ENCODE results near the gene ASPSCR1.

ASPSCR1 gene

DNA sequence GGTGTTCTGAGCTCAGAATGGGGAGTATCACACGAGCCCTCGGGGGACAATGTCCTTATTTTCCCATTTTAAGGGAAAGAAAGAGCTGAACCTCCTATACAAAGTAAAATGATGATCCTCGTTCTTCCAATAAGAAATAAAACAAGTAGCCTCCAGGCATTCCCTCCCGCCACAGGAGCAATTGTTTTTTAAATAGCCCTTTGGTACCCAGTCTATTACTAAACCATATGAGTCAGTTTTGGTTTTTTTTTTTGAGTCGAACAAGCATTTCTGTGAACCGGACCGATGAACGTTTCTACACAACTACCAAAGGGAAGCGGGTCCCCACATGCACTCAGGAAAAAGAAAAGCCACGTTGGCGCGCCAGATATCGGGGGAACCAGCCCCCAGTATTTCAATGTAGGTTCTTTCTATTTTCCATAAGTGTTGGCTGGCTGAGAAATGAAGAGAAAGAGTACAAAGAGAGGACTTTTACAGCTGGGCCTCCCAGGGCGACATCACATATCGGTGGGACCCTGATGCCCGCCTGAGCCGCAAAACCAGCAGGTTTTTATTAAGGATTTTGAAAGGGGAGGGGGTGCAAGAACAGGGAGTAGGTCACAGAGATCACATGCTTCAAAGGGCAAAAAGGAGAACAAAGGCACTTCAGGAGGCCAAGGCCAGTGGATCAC, 63.9 kb downstream of the ASPSCR1 start:
- DNase-seq (ENCODE audit: low spot score): no peak

GRCh38 chr17:82042649-82043048, 65.2 kb downstream of the ASPSCR1 start:
- DNase-seq (ENCODE audit: low spot score): no peak

GRCh38 chr17:82043507-82043906, 66.1 kb downstream of the ASPSCR1 start:
- no peak for DNase-seq (ENCODE audit: low spot score)

GRCh38 chr17:82045936-82046484, 68.6 kb downstream of the ASPSCR1 start:
- DNase-seq (ENCODE audit: low spot score): no peak

GRCh38 chr17:82046903-82047302, 69.5 kb downstream of the ASPSCR1 start:
- no peak for DNase-seq (ENCODE audit: low spot score)

- DNase-seq (ENCODE audit: low spot score): no peak
These were observed 70.0 kb downstream of the ASPSCR1 start for GRCh38 chr17:82047379-82047778.

GRCh38 chr17:82047914-82048570, 70.6 kb downstream of the ASPSCR1 start:
- no peak for DNase-seq (ENCODE audit: low spot score)

GRCh38 chr17:82048571-82048971, 71.1 kb downstream of the ASPSCR1 start:
- DNase-seq (ENCODE audit: low spot score): no peak

DNA sequence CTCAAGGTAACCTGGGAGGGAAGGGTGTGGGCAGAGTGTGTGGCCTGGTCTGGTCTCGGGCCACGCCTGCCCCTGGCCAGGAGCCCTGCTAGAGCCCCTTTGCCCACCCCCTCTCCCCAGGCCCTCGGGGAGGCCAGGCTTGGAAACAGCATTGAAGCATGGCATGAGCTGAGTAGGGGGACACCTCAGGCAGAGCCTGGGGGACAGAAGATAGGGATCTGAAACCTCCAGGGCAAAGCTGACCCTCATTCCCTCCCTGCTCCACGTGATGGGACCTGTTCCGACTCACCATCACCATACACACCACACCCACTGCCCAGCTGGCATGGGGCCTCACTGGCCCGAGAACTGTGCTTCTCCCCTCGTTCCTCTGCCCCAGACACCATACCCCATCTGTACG, 71.7 kb downstream of the ASPSCR1 start:
- no peak for DNase-seq (ENCODE audit: low spot score)

GRCh38 chr17:82049521-82049971, 72.1 kb downstream of the ASPSCR1 start:
- no peak for DNase-seq (ENCODE audit: low spot score)

DNA sequence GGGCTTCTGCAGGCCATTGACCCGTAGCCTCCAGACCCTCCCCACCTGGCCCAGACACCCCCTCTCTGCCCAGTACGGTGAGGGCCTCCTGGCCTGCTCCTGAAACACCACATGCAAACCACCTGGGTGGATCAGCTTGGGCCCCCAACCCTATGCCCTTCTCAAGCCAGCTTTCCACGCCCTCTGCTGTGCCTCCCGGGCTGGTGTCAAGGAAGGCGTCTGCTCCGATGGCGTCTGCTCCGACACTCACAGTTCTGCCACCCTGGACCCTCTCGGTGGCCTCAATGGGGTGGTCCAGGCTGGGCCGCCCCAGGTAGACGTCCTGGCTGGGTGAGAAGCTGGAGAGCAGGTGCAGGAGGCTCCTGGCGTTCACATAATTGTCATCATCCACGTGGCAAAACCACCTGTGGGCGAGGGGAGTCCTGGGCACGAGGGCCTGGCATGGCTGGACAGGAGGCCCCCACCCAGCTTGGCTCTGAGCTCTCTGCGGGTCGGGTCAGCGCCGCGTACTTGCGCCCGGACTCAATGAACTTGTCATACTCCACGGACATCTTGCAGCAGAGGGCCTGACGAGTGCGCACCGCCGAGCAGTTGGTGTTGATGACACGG, 72.8 kb downstream of the ASPSCR1 start:
- DNase-seq (ENCODE audit: low spot score): no peak

- DNase-seq (ENCODE audit: low spot score): no peak
These were observed 73.6 kb downstream of the ASPSCR1 start for GRCh38 chr17:82050761-82051641.

DNA sequence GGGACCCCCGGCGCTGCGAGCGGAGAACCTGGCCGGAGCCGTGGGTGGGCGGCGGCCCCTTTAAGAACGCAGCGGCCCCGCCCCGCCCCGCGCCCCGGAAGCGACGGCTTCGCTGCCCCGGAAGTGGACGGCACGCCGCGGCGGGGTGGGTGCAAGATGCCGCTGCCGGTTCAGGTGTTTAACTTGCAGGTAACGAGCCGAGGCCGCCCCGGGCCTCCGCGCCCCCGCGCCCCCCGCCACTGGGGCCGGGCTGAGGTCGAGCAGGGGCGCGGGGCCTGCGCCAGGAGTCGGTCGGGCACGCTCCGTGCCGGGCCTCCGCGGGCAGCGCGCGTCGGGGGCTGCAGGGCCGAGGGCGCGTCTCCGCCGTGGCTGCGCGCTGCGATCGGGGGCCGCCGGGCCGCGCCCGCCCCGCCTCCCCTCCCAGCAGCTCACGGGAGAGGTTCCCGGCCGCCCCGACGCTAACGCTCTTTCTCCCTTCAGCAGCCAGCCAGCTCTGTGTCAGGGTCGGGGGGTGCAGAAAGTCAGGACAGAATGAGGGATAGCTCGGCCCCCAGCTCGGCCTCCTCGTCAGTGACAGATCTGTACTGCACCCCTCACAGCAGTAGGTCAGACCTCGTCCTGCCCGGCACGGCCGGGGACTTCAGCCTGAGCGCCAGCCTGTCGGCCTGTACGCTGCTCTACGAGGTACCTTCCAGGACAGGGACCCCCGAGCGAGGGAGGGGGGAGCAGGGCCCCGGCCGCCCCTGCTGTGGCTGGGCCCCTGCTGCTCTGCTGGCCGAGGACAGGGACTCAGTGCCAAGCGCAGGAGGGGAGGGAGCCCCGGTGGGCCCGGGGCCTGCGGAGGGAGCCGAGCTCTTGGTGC, 74.6 kb downstream of the ASPSCR1 start, which contains the start of the genes GPS1 and RFNG:
GPS1 (plus strand) TSS at position 123 of the 862 bp plus-strand sequence; CDS start at position 157, 34 bp downstream.
RFNG (minus strand) TSS at position 36 of the 862 bp plus-strand sequence. CDS start 45 bp downstream, outside the sequence.
- DNase-seq (ENCODE audit: low spot score): peak; percentile 64

DNA sequence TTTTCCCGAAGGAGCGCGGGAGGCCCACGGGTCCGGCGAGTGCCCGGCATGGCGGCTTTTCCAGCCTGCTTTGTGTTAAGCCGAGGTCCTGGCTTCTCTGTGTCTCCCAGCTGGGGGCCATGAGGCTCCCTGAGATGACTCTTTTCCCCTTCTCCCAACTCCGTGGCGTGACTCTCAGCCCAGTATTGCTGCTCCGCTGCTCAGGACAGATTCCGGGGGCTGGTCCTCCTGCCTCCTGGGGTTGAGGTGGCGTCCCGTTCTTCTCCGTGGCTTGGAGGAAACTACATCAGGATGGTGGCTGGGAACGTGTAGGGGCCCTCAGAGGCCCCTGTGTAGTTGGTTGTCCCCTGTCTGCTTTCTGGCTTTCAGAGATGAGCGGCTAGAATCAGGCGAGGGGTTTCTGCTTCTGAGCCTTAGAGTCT, 75.2 kb downstream of the ASPSCR1 start:
- DNase-seq (ENCODE audit: low spot score): no peak

GRCh38 chr17:82053130-82053529, 75.7 kb downstream of the ASPSCR1 start:
- no peak for DNase-seq (ENCODE audit: low spot score)

DNA sequence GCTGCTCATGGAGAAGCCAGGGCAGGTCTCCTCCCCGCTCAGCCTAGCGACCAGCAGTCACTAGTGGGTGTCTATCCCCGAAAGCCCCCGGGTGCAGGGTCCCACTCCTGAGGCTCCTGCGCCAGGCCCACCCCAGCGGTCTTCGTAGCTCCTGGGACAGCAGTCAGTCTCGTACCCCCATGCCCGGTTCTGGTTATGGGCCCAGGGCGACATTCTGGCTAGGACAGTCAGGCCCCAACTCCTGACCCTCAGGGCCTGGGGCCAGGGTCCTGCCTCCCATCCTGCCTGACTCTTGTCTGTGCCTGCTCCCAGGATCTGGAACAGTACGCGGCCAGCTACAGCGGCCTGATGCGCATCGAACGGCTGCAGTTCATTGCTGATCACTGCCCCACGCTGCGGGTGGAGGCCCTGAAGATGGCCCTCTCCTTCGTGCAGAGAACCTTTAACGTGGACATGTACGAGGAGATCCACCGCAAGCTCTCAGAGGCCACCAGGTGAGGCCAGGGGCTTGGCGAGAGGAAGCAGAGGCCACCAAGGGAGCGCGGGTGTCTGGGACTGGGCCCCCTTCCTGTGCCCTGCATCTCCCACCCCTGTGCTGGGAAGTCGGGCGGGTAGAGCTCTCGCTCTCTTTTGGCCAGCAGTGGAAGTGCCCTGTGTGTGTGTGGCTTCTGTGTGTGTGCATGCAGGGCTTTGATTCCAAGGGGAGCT, 76.3 kb downstream of the ASPSCR1 start:
- no peak for DNase-seq (ENCODE audit: low spot score)

GRCh38 chr17:82054351-82055022, 77.1 kb downstream of the ASPSCR1 start:
- DNase-seq (ENCODE audit: low spot score): no peak

DNA sequence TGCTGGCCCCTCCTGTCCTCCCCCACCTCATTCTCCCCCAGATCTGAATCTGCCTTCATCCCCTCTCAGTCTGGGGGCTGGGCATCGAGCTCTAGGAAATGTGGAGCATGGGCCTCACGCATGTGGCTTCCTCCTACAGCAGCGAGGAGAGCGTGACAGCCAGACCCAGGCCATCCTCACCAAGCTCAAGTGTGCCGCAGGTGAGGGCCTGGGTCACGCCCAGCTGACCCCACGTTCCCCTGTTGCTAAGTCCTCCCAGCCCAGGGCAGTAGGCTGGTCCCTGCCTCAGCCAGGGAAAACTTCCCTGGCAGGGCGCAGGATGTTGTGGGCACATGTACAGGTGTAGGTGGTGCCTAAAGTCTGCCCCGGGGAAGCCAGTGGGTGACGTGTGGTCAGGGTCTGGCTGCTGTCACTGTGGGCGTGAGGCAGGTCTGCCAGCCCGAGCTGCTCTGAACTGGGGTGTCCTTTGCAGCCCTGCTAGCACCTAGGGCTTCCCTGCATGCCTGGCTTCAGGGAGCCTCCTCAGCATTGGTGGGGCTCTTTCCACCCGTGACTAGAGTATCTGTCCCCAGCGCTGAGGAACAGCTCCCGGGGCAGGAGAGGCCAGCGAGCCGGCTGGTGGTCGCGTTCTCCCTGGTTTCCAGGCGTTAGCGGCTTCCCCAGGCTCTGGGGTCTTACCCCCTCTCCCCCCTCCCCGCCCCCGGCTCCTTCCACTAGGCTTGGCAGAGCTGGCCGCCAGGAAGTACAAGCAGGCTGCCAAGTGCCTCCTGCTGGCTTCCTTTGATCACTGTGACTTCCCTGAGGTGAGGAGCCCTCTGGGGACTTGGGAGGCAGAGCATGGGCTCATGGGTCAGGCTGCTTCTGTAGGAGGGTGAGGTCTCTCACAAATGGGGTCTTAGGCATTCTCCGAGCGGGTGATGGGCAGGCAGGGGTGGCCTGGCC, 77.9 kb downstream of the ASPSCR1 start:
- no peak for DNase-seq (ENCODE audit: low spot score)
